LNCAP (cell line): ENCODE data around the gene FXYD7.

Source experiments
- TF ChIP-seq, protein P1 (sequence below): fragments of 450-650 bp; IDR thresholded peaks from 2 replicates; pipeline ENCODE4 v1.5.1; 2017; ENCODE audit warnings: mild to moderate bottlenecking

FXYD7 gene

DNA sequence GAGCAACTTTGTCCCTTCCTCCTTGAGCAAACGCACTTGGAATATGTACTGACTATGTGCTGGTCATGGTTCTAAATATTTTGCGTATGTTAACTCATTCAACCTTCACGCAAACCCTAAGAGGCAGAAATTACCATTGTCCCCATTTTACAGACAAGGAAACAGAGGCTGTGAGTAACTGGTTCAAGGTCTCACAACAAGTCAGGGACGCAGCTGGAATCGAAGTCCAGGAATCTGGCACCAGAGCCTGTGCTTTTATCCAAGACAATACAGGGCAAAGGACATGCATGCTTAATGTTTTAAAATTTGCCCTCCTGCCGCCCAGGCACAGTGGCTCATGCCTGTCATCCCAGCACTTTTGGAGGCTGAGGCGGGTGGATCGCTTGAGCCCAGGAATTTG lies 16.6 kb downstream of the FXYD7 start:
- TF ChIP-seq, protein P1, sequence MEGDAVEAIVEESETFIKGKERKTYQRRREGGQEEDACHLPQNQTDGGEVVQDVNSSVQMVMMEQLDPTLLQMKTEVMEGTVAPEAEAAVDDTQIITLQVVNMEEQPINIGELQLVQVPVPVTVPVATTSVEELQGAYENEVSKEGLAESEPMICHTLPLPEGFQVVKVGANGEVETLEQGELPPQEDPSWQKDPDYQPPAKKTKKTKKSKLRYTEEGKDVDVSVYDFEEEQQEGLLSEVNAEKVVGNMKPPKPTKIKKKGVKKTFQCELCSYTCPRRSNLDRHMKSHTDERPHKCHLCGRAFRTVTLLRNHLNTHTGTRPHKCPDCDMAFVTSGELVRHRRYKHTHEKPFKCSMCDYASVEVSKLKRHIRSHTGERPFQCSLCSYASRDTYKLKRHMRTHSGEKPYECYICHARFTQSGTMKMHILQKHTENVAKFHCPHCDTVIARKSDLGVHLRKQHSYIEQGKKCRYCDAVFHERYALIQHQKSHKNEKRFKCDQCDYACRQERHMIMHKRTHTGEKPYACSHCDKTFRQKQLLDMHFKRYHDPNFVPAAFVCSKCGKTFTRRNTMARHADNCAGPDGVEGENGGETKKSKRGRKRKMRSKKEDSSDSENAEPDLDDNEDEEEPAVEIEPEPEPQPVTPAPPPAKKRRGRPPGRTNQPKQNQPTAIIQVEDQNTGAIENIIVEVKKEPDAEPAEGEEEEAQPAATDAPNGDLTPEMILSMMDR: no peak

GRCh38 chr19:35160629-35161433 lies 17.8 kb downstream of the FXYD7 start:
- TF ChIP-seq, protein P1: no peak

DNA sequence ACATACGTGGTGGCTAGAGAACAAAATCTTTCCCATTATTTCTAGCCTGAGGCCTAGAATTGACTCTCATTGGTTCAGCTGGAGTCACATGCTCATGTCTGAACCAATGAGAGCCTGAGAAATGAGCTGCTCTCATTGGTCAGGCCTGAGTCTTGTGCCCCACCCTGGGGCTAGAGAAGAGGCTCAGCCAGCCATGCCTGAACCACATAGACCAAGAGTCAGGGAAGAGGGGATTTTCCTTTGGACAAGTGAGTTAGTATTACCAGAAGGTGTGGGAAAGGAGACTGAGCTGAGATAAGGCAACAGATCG lies 18.3 kb downstream of the FXYD7 start:
- TF ChIP-seq, protein P1: no peak

DNA sequence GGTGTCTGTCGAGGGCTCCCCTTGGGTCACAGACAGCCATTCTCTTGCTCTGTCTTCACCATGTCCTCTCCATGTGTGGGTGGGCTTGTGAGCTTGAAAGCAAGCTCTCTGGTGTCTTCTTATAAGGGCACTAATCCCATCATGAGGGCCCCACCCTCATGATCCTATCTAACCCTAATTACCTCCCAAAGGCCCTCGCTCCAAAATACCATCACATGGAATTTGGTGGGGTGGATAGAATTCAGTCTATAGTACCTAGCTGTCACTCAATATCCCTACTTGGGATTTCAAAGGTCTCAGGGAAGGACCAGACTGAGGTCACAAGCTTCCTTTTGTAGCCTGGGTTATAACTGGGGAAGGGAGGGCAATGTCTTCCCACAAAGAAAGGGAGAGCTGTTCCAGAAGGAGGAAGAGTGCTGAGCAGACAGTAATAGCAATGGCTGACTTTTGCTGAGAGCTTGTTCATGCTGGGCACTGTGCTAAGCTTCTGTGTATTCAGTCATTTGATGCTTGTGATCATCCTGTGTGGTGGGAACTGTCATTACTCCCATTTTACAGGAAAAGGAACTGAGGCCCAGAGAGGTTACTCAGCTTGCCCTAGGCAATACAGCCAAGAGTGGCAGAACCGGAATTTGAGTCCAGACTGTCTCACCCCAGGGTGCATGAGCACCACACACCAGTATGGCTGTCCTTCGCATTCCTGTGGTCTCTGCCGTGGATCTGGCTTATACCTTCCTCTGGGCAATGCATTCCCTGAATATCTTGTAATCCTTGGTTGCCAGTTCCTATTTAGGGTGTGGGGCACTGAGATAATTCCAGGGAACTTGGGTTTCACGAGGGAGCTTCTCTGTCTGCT lies 19.6 kb downstream of the FXYD7 start:
- TF ChIP-seq, protein P1: no peak

GRCh38 chr19:35164418-35164817 lies 21.4 kb downstream of the FXYD7 start:
- TF ChIP-seq, protein P1: no peak

GRCh38 chr19:35165200-35166058 lies 22.4 kb downstream of the FXYD7 start:
- TF ChIP-seq, protein P1: no peak
